Neuronal stem cell (in vitro differentiated cells): ENCODE measurements around the gene RFPL1.

Source experiments
- DNase-seq: peaks from one replicate; pipeline ENCODE4 v3.0.0-alpha.2; 2013; ENCODE audit warnings: low spot score
- H2AFZ ChIP-seq: one replicate; pipeline ENCODE4 v1.6.1; 2013; ENCODE audit warnings: mild to moderate bottlenecking, low read length, inconsistent platforms
- H2AK5ac ChIP-seq: 2 replicates; pipeline ENCODE4 v1.6.1; 2013; ENCODE audit warnings: low read depth, mild to moderate bottlenecking, inconsistent platforms, low read length, moderate library complexity, mixed read lengths
- H2BK120ac ChIP-seq: 2 replicates; pipeline ENCODE4 v1.6.1; 2013; ENCODE audit warnings: low read depth, mild to moderate bottlenecking, inconsistent platforms, low read length, moderate library complexity, mixed read lengths
- H2BK12ac ChIP-seq: one replicate; pipeline ENCODE4 v1.6.1; 2013; ENCODE audit warnings: low read length, inconsistent platforms
- H2BK15ac ChIP-seq: 2 replicates; pipeline ENCODE4 v1.6.1; 2013; ENCODE audit warnings: mild to moderate bottlenecking, low read length, inconsistent platforms, mixed read lengths
- H2BK5ac ChIP-seq: one replicate; pipeline ENCODE4 v1.6.1; 2013; ENCODE audit warnings: inconsistent platforms, mild to moderate bottlenecking, low read length, moderate library complexity
- H3K14ac ChIP-seq: one replicate; pipeline ENCODE4 v1.6.1; 2013; ENCODE audit warnings: low read length, inconsistent platforms
- H3K18ac ChIP-seq: 2 replicates; pipeline ENCODE4 v1.6.1; 2013; ENCODE audit warnings: low read length, inconsistent platforms
- H3K23ac ChIP-seq: 2 replicates; pipeline ENCODE4 v1.6.1; 2013; ENCODE audit warnings: low read depth, mild to moderate bottlenecking, mixed read lengths, low read length, inconsistent platforms; ENCODE audit not compliant: poor library complexity
- H3K27ac ChIP-seq: replicated peaks from 3 replicates; pipeline ENCODE4 v1.5.1; 2013; ENCODE audit warnings: low read length, inconsistent platforms
- H3K27me3 ChIP-seq, 3 experiments: 2 replicates each; pipeline ENCODE4 v1.6.1; 2013; ENCODE audit warnings: low read length in 3 of 3, mild to moderate bottlenecking in 2 of 3, inconsistent platforms in 1 of 3, low read depth in 1 of 3, mixed read lengths in 1 of 3, moderate library complexity in 1 of 3; ENCODE audit not compliant: control insufficient read depth in 3 of 3, insufficient read depth in 3 of 3
- H3K36me3 ChIP-seq, 2 donors: replicated peaks in 1 of 2; 2 replicates each; pipeline ENCODE4 v1.6.1; 2013; ENCODE audit warnings: low read length in 2 of 2; ENCODE audit not compliant: control insufficient read depth in 2 of 2, insufficient read depth in 2 of 2
- H3K4ac ChIP-seq: 2 replicates; pipeline ENCODE4 v1.6.1; 2013; ENCODE audit warnings: inconsistent platforms, mild to moderate bottlenecking, low read length, moderate library complexity
- H3K4me1 ChIP-seq, 2 donors: 1 replicate in 1 of 2; 2 replicates in 1 of 2; pipeline ENCODE4 v1.6.1; 2013; ENCODE audit warnings: low read length in 2 of 2, low read depth in 1 of 2; ENCODE audit not compliant: control insufficient read depth in 2 of 2, insufficient read depth in 1 of 2
- H3K4me2 ChIP-seq: one replicate; pipeline ENCODE4 v1.6.1; 2013; ENCODE audit warnings: mild to moderate bottlenecking, low read length, inconsistent platforms; ENCODE audit not compliant: insufficient read depth, poor library complexity, severe bottlenecking
- H3K4me3 ChIP-seq, 2 donors: 2 replicates each; pipeline ENCODE4 v1.5.1; 2013; ENCODE audit warnings: low read length in 2 of 2, mild to moderate bottlenecking in 2 of 2, inconsistent platforms in 1 of 2, moderate library complexity in 1 of 2
- H3K79me1 ChIP-seq: one replicate; pipeline ENCODE4 v1.6.1; 2013; ENCODE audit warnings: low read depth, mild to moderate bottlenecking, inconsistent platforms, low read length, moderate library complexity
- H3K9ac ChIP-seq: one replicate; pipeline ENCODE4 v1.6.1; 2013; ENCODE audit warnings: mild to moderate bottlenecking, low read depth, low read length, inconsistent platforms; ENCODE audit not compliant: poor library complexity
- H3K9me3 ChIP-seq, 2 donors: replicated peaks in 1 of 2; 2 replicates each; pipeline versions ENCODE3 to v1.6.1; 2013; ENCODE audit warnings: low read length in 2 of 2, mild to moderate bottlenecking in 2 of 2, inconsistent platforms in 1 of 2, low read depth in 1 of 2, mixed read lengths in 1 of 2, moderate library complexity in 1 of 2; ENCODE audit not compliant: control insufficient read depth in 2 of 2, insufficient read depth in 1 of 2
- H4K8ac ChIP-seq: one replicate; pipeline ENCODE4 v1.6.1; 2013; ENCODE audit warnings: low read depth, mild to moderate bottlenecking, inconsistent platforms, low read length, moderate library complexity
- H4K91ac ChIP-seq: one replicate; pipeline ENCODE4 v1.6.1; 2013; ENCODE audit warnings: low read length, low read depth, mild to moderate bottlenecking, inconsistent platforms; ENCODE audit not compliant: poor library complexity
- WGBS, 2 donors: extraction: QIAGEN DNeasy Blood & Tissue Kit; methylation state at CpG; one replicate each; pipeline ENCODE4 v1.1.7; 2013; ENCODE audit warnings: missing lambda C conversion rate in 2 of 2, mixed read lengths in 1 of 2; ENCODE audit not compliant: insufficient read length in 2 of 2, insufficient replicate concordance in 1 of 2; ENCODE audit errors: extremely low coverage in 2 of 2; 5-methylcytosine and 5-hydroxymethylcytosine counted together

RFPL1 gene

DNA sequence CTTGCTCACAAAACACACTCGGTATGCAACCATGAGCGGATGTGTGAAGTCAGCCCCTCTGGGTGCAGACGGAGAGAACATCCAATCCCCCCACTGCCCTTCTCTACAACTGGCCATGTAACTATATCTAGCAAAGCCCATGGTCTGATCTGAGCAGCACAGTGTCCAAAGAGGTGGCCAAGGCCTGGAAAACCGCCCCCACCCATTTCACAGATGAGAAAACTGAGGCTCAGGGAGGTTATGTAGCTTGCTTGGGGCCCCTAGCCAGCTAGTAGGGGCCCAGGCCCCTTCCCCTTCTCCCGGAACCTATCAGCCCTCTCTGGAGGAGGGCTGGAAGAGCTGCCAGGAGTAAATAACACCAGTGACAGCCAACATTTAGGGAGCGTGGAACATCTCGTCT lies 26.2 kb downstream of the RFPL1 start:
- WGBS, 2 donors: no CpG with 5 or more reads among the region's 7 CpGs
- Histone ChIP-seq H3K18ac (no peak overlapping the region), H2BK5ac (no peak overlapping the region), H3K4me2 (no peak overlapping the region), H3K14ac (no peak overlapping the region), H4K8ac (no peak overlapping the region), H2AK5ac (no peak overlapping the region), H3K27me3 (peaks cover 0 to 7% (median 5%) of the 10 kb centered on the region in 3 experiments), H3K79me1 (peaks cover 1% of the 10 kb centered on the region), H3K27ac (no peak overlapping the region), H2BK120ac (no peak overlapping the region), H3K4me3 (no peak overlapping the region), H3K9ac (no peak overlapping the region), H2AFZ (no peak overlapping the region), H2BK12ac (no peak overlapping the region), H2BK15ac (no peak overlapping the region), H4K91ac (no peak overlapping the region), H3K4me1 (peaks cover 0 to 4% of the 10 kb centered on the region in 2 donors), H3K36me3 (no peaks in the 10 kb centered on the region), H3K4ac (no peak overlapping the region), H3K9me3 (no peaks in the 10 kb centered on the region), H3K23ac (no peak overlapping the region)
- no peak for DNase-seq

DNA sequence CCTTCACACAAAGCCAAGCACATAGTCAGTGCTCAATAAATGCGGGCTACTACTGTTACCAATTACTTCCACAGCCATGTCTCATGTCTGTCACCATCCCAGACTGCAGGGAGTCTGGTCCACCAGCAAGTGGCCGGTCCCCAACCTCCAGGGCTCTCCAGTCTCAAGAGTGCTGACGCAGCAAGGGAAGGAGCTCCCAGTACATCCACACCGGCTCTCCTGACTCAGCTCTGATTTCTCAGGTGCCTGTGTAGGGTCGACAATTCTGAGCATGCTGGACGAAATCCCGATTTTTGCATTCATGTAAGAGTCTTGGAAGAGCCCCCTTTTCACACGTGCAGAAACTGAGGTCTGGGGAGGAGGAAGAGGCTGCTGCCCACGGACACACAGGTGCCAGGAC lies 31.4 kb downstream of the RFPL1 start:
- WGBS, 2 donors: no CpG with 5 or more reads among the region's 9 CpGs
- no peak overlapping the region for H4K91ac ChIP-seq
- H3K4me1 ChIP-seq: peaks cover 3% of the 10 kb centered on the region in 2 donors
- peaks cover 0 to 24% (median 12%) of the 10 kb centered on the region in 3 experiments for H3K27me3 ChIP-seq
- no peaks in the 10 kb centered on the region for H3K36me3 ChIP-seq
- no peak overlapping the region for H2AK5ac ChIP-seq
- no peaks in the 10 kb centered on the region for H3K9me3 ChIP-seq
- H3K9ac ChIP-seq: no peak overlapping the region
- no peak overlapping the region for H3K4ac ChIP-seq
- no peak overlapping the region for H3K27ac ChIP-seq
- H3K4me2 ChIP-seq: peak overlapping the region; percentile 99
- no peak overlapping the region for H2BK120ac ChIP-seq
- H2BK5ac ChIP-seq: no peak overlapping the region
- H2BK15ac ChIP-seq: no peak overlapping the region
- H3K79me1 ChIP-seq: no peaks in the 10 kb centered on the region
- peak overlapping the region; percentile 91 for H3K23ac ChIP-seq
- H3K18ac ChIP-seq: peak overlapping the region; percentile 78
- no peak for DNase-seq
- peak overlapping the region; percentile 88 for H2AFZ ChIP-seq
- H2BK12ac ChIP-seq: no peak overlapping the region
- no peak overlapping the region for H3K14ac ChIP-seq
- H4K8ac ChIP-seq: no peak overlapping the region
- peak overlapping the region in 1 of 2 donors; percentile 77 for H3K4me3 ChIP-seq

DNA sequence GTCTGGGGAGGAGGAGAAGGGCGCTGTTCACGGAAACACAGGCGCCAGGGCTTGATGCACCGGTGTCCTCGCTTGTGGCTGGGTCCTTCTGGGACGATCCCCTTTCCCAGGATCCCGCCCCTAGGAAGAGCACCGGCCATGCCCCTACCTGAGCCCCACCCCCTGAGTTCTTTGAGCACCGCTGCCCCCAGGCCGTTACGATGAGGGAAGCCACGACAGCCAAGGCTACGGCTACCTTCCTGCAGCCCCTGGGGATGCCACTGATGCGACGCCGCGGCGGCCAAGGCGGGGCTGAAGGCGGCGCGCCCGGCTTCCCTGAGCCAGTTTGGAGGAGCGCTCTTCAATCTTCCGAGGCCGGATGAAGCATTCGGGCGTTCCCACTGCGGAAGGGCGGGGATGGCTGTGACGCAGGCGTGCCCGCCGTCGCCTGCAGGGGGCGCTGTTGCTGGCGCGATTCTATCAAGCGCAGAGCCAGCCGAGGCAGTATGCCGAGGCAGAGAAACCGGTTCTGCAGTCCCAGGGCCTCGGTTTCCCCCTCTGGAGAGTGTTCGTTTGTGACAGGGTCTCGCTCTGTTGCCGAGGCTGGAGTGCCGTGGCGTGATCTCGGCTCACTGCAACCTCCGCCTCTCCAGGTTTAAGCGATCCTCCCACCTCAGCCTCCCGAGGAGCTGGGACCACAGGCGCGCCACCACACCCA lies 31.9 kb downstream of the RFPL1 start:
- H3K14ac ChIP-seq: no peak overlapping the region
- H3K79me1 ChIP-seq: no peaks in the 10 kb centered on the region
- no peak overlapping the region for H2BK15ac ChIP-seq
- H3K27ac ChIP-seq: no peak overlapping the region
- no peak overlapping the region for H3K4ac ChIP-seq
- no peak overlapping the region for H4K91ac ChIP-seq
- H3K23ac ChIP-seq: peak overlapping the region; percentile 91
- DNase-seq: peak; percentile 84
- H2BK5ac ChIP-seq: no peak overlapping the region
- no peak overlapping the region for H2AK5ac ChIP-seq
- WGBS, 2 donors: no CpG with 5 or more reads among the region's 54 CpGs
- peak overlapping the region; percentile 78 for H3K18ac ChIP-seq
- H3K36me3 ChIP-seq: no peaks in the 10 kb centered on the region
- H2BK12ac ChIP-seq: no peak overlapping the region
- H2AFZ ChIP-seq: peak overlapping the region; percentile 88
- H3K4me2 ChIP-seq: peak overlapping the region; percentile 99
- peaks cover 3% of the 10 kb centered on the region in 2 donors for H3K4me1 ChIP-seq
- H3K9me3 ChIP-seq: no peaks in the 10 kb centered on the region
- H3K27me3 ChIP-seq: peaks cover 0 to 24% (median 12%) of the 10 kb centered on the region in 3 experiments
- H3K4me3 ChIP-seq: peak overlapping the region; percentile 25 to 77
- H3K9ac ChIP-seq: no peak overlapping the region
- H4K8ac ChIP-seq: no peak overlapping the region
- H2BK120ac ChIP-seq: no peak overlapping the region

DNA sequence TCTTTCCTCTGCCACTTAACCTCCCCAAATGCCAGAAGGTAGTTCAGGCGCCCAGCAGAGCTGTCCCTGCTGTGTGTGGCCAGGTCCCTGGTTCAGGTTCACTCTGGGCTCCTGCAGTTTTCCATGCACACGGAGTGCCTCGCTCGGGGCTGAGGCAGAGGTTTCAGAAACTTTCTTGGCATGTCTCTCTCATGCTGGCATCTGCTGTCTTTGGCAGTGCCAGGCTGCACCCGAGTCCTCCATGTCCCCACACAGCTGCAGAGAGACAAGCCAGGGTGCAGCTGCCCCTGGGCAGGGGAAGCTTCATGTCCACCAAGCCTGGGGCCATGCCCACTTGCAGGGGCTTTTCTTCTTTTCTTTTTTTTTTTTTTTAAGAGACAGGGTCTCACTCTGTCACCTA lies 34.6 kb downstream of the RFPL1 start:
- no peak overlapping the region for H2BK120ac ChIP-seq
- no peak overlapping the region for H3K4me2 ChIP-seq
- no peak overlapping the region for H4K91ac ChIP-seq
- peaks cover 0 to 46% (median 12%) of the 10 kb centered on the region in 3 experiments for H3K27me3 ChIP-seq
- no peak overlapping the region for H3K23ac ChIP-seq
- no peak overlapping the region for H3K4me3 ChIP-seq
- H2BK15ac ChIP-seq: no peak overlapping the region
- H3K4me1 ChIP-seq: peaks cover 6 to 7% of the 10 kb centered on the region in 2 donors
- no peak overlapping the region for H3K18ac ChIP-seq
- no peak overlapping the region for H4K8ac ChIP-seq
- H3K4ac ChIP-seq: no peak overlapping the region
- no peak for DNase-seq
- H2AFZ ChIP-seq: no peak overlapping the region
- H2BK5ac ChIP-seq: no peak overlapping the region
- no peaks in the 10 kb centered on the region for H3K36me3 ChIP-seq
- H3K79me1 ChIP-seq: no peaks in the 10 kb centered on the region
- H3K9me3 ChIP-seq: no peaks in the 10 kb centered on the region
- no peak overlapping the region for H2BK12ac ChIP-seq
- no peak overlapping the region for H3K14ac ChIP-seq
- H3K27ac ChIP-seq: no peak overlapping the region
- no peak overlapping the region for H2AK5ac ChIP-seq
- H3K9ac ChIP-seq: no peak overlapping the region
- WGBS, 2 donors: no CpG with 5 or more reads among the region's 5 CpGs
